GM12874 (cell line): ENCODE data around the gene KMT2D.

Experiments used
- TF ChIP-seq, protein P1 (sequence below): IDR thresholded peaks from 2 replicates; pipeline ENCODE4 v1.5.1; 2011; ENCODE audit warnings: low read depth, mild to moderate bottlenecking, control low read depth, low read length, moderate library complexity; ENCODE audit not compliant: insufficient read depth

The KMT2D gene

DNA sequence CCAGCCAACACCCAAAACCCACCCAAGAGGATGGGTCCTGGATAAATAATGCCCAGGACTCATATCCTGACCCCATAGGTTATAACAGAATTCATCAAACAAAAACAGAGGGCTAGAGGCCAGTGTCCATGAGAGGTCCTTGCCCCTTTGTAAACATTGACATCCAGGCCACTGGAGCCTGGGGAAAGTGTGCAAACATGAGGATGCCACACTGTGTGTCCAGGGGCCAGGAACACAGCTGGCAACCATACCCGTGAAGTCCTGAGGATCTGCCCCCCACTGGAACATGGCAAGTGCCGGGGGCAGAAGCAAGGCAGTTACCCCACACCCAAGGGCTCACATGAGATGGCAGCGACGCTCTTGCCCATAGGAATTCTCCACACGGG is 4.2 kb upstream of the KMT2D start:
- TF ChIP-seq, protein P1, sequence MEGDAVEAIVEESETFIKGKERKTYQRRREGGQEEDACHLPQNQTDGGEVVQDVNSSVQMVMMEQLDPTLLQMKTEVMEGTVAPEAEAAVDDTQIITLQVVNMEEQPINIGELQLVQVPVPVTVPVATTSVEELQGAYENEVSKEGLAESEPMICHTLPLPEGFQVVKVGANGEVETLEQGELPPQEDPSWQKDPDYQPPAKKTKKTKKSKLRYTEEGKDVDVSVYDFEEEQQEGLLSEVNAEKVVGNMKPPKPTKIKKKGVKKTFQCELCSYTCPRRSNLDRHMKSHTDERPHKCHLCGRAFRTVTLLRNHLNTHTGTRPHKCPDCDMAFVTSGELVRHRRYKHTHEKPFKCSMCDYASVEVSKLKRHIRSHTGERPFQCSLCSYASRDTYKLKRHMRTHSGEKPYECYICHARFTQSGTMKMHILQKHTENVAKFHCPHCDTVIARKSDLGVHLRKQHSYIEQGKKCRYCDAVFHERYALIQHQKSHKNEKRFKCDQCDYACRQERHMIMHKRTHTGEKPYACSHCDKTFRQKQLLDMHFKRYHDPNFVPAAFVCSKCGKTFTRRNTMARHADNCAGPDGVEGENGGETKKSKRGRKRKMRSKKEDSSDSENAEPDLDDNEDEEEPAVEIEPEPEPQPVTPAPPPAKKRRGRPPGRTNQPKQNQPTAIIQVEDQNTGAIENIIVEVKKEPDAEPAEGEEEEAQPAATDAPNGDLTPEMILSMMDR = no peak

DNA sequence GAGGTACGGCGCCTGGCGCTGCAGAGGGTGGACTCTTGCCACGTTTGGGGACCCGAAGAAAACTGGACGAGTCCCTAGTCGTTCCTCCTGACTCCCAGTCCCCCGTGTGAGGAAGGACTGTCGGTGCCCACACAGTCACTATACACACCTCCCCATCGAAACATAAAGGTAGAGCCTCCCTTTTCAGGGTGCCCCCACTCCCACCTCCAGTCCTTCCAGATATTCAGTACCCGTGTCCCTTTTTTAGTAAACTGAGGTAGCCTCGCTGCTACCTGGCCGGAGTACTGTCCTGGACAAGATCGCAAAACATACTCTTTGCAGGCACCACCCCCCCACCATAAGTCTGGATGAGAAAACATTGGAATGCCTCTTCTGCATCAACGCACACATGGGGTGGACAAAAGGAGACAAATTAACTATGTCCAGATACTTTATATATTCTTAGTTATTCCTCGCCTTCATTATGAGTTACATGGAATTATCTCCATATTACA is 610 bp upstream of the KMT2D start:
- TF ChIP-seq, protein P1 = no peak

DNA sequence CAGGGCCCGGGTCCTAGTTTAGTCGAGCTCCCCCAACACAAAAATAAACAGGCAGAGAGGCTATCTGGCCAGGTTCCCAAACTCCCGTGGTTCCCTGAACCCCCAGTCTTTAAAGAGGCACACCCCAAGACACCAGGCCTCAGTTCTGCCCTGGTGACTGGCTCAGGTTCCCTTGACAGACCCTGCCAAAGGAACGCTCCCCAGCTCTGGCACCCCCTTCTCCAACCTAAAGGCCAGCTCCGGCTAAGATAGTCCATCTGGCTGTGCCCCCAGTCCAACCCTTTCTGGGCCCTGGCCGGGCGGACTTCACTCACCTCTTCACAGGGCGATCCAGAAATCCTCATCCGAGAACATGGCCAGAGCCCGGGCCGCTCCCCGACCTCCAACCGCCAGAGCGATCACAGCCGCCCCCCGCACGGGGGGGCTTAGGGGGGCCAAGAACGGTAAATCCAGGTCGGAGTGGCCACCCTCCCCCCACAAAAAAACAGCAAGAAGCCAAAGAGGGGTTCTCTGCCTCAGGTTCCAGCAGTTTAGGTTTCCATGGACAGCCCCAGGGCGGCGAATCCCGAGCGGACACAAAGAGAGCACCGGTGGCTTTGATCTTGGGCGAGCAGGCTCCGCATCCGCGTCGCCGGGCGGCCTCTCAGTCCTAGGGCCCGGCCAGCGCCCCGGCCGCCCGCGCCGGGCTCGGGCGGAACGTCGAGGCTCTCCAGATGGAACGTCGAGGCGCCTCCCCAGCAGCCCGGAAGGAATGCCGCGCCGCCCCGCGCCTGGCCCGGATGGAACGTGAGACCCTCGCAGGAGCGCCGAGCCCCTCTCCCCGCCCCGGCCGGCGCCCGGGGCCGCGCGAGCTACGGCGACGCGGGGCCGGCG is 1.1 kb downstream of the KMT2D start:
- TF ChIP-seq, protein P1 = no peak

DNA sequence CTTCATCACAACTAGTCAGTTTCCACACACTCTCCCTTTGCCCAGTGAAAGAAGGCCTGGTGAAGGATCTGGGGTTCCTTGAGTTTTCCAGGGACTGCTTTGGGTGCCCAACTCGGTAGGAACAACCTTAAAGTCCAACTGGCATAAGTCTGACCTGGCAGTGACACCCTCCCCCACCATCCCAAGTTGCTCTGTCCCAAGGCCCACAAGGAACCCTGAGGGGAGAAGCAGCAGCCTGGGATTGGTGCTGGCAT is 1.6 kb downstream of the KMT2D start:
- TF ChIP-seq, protein P1 = no peak

DNA sequence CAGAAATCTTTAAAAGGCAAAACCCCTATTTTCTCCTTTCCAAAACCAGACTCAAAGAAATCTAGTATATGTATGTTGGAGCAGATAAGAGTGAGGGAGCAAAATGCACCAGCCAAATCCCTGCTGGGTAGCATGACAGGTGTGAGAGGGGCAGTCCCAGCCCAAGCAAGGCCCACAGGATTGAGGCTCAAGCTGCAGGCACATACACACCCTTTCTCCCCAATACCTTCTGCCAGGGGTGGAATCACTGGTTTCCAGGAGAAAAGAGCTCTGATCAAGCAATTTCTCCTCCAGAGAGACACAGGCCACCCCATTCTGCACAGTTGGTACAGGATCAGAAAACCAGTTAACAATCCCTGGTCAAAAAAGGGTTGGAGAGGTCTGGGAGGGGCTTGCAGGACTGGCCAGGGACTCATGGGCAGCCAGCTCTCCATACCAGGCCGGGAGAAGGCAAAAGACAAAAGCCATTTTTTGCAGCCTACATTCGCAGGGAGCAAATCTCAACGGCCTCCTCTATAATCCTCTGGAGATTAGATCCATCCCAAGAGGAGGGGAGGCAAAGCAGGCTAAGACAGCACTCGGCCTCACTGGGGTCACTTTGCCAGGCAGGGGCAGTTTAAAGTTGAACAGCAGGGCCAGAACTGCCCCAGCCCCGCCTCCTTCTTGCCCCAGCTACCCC is 2.1 kb downstream of the KMT2D start:
- TF ChIP-seq, protein P1 = no peak

DNA sequence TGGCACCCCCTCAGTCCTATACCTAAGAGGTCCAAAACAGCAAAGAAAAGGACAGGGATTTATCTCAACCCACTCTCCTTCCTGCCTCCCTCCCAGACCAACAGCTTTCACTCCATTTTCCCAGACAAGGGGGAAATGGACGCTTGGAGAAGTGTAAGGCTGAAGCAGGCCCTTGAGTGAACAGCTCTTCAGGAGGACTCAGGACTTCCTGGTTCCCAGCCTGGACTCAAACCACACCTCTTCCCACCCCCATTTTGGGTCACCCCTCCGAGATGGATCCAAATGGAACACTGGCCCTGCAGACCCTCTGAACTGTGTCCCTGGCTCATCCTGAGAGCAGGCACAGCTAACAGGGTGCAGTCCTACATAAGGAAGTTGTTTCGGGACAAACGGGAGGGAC is 2.7 kb downstream of the KMT2D start:
- TF ChIP-seq, protein P1 = no peak

DNA sequence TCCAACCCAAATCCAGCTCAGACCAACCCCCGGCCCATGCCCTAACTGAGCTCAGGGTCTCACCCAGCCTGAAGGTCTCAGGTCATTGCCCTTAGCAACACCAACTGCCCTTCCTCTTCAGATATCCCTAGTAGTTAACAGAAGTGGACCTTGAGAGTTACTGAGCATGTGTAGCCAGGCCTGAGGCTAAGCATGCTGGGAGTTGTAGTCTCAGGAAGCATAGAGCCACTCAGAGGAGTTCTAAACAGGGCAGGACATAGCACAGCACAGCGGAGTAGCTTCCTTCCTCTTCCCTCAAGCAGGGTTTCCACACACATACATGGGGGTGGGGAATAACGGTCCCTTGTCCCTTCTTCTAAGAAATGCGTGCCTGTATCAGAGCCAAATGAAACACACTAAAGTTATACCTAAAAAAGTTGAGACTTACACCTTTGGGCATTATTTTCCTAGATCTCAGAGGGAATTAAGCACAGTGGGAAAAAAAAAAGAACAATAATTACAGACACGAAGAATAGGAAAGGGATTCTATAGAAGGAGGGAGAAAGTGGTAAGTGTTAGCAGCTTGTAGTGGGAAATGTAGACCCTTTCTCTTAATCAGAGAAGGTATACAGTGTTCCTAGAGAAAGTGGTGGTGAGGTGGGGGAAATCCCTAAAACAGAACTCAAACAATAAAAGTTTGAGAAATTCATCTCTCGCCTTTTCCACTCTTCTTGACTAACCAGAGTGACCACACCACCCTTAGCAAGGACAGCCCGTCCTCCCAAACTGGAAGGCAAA is 4.4 kb downstream of the KMT2D start:
- TF ChIP-seq, protein P1 = no peak
